Right lobe of liver (tissue), 4 donors: ENCODE data around the gene CERT1.

Experiments used
- POLR2A ChIP-seq: fragments of 450-650 bp; IDR thresholded peaks from one replicate; pipeline ENCODE4 v1.6.1; 2017; ENCODE audit warnings: antibody characterized with exemption, mild to moderate bottlenecking
- TF ChIP-seq, protein P1 (sequence below), 4 donors: fragments of 200-600 bp in 3 of 4; fragments of 450-650 bp in 1 of 4; IDR thresholded peaks; one replicate each; pipeline versions ENCODE4 v1.5.1 to v1.8.0; 2016 to 2022; ENCODE audit warnings: antibody characterized with exemption in 4 of 4, mild to moderate bottlenecking in 2 of 4
- donor health status: DM: no; HTN: no; CAD: no.
- donor health status: DM: no; HTN: no; CAD: no.
- donor health status: DM: no; HTN: yes; CAD: no.

- TF ChIP-seq, protein P1, sequence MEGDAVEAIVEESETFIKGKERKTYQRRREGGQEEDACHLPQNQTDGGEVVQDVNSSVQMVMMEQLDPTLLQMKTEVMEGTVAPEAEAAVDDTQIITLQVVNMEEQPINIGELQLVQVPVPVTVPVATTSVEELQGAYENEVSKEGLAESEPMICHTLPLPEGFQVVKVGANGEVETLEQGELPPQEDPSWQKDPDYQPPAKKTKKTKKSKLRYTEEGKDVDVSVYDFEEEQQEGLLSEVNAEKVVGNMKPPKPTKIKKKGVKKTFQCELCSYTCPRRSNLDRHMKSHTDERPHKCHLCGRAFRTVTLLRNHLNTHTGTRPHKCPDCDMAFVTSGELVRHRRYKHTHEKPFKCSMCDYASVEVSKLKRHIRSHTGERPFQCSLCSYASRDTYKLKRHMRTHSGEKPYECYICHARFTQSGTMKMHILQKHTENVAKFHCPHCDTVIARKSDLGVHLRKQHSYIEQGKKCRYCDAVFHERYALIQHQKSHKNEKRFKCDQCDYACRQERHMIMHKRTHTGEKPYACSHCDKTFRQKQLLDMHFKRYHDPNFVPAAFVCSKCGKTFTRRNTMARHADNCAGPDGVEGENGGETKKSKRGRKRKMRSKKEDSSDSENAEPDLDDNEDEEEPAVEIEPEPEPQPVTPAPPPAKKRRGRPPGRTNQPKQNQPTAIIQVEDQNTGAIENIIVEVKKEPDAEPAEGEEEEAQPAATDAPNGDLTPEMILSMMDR (IDR thresholded peaks at IDR 0.05), result no peak
- TF ChIP-seq POLR2A, result no peak
Measured at GRCh38 chr5:75519761-75520160, 8.3 kb upstream of the CERT1 start.
